Erythroblast (primary cell): ENCODE measurements around the gene FGD5.

Source experiments
- GATA1 ChIP-seq: IDR thresholded peaks from 2 replicates; pipeline ENCODE4 v1.6.1; 2011; ENCODE audit warnings: low read depth, mild to moderate bottlenecking, control low read depth, low read length, moderate library complexity
- POLR2A ChIP-seq: IDR thresholded peaks from 2 replicates; pipeline ENCODE4 v1.6.1; 2011; ENCODE audit warnings: mild to moderate bottlenecking, low read length

GRCh38 chr3:14788644-14789043 lies 30.1 kb upstream of the FGD5 start:
- TF ChIP-seq POLR2A: no peak
- TF ChIP-seq GATA1: no peak
